ENCODE measurements around the gene TRIP11. TPM values are rescaled to one million over a fixed set of nuclear protein-coding genes. Genes with fewer than 3 reads are reported as not detected.

Gene TRIP11
- total and polyA plus RNA-seq, 2 of the 13 experiments (the other 11 are each of a cell fraction or from before 2014, with no cell fraction given): 10.9 to 32.8 TPM

GRCh38 chr14:91929700-91930099 lies 110.2 kb downstream of the TRIP11 start:
- Histone ChIP-seq H3K9me3 (ENCODE audit: low read length) (no peaks in the 10 kb centered on the region), H2AFZ (ENCODE audit: low read length) (no peak overlapping the region), H4K20me1 (ENCODE audit: insufficient read depth, low read length) (no peaks in the 10 kb centered on the region), H3K4me3 (replicated peaks in 1 of 3; ENCODE audit: insufficient read depth in 1 of 3, low read depth in 2 of 3, low read length in 3 of 3) (no peak overlapping the region), H3K9ac (ENCODE audit: insufficient read depth, low read depth, low read length) (no peak overlapping the region), H3K36me3 (replicated peaks in 1 of 2; ENCODE audit: control insufficient read depth in 1 of 2, insufficient read depth in 2 of 2, low read length in 2 of 2) (no peaks in the 10 kb centered on the region), H3K27ac (ENCODE audit: extremely low read length, insufficient read depth, low read length) (no peak overlapping the region), H3K4me2 (ENCODE audit: low read depth, low read length) (no peak overlapping the region), H3K27me3 (ENCODE audit: control insufficient read depth in 1 of 2, insufficient read depth in 2 of 2, low read length in 2 of 2) (no peaks in the 10 kb centered on the region), H3K79me2 (ENCODE audit: insufficient read depth, low read length) (no peaks in the 10 kb centered on the region), H3K4me1 (ENCODE audit: insufficient read depth, low read length) (no peaks in the 10 kb centered on the region)
- DNase-seq (ENCODE audit: low spot score) (no peak), FAIRE-seq (no peak), ATAC-seq (no peak)
- TF ChIP-seq HNF1B (CRISPR knock-in tag; IDR thresholded peaks at IDR 0.05): no peak
- TF ChIP-seq ZNF343 (CRISPR knock-in tag; IDR thresholded peaks at IDR 0.05): no peak
- no peak for TF ChIP-seq ETV6 (CRISPR knock-in tag; conservative IDR thresholded peaks at IDR 0.05)
- no TSS peak for BruUV-seq (replicated peaks)
- in situ Hi-C loops (cut with HindIII; ENCODE audit: extremely low pct_ligation_motif_present, low pct_unique_long_range_greater_than_20kb) (no loop called here), intact Hi-C loops (cut with micrococcal nuclease; ENCODE audit: unreplicated experiment) (no loop called here)
- CTCF ChIA-PET (ENCODE audit: low intra/inter-chr PET ratio, low total read pairs): no interaction called here
- WGBS (ENCODE audit: low lambda C conversion rate): 68% methylated on average over 3 of the region's 3 CpGs
- POLR2A ChIA-PET: no interaction called here

GRCh38 chr14:91927800-91928199 lies 112.1 kb downstream of the TRIP11 start:
- Histone ChIP-seq H3K79me2 (ENCODE audit: insufficient read depth, low read length) (no peaks in the 10 kb centered on the region), H3K4me3 (replicated peaks in 1 of 3; ENCODE audit: insufficient read depth in 1 of 3, low read depth in 2 of 3, low read length in 3 of 3) (no peak overlapping the region), H3K9me3 (ENCODE audit: low read length) (no peaks in the 10 kb centered on the region), H2AFZ (ENCODE audit: low read length) (no peak overlapping the region), H3K4me1 (ENCODE audit: insufficient read depth, low read length) (no peaks in the 10 kb centered on the region), H4K20me1 (ENCODE audit: insufficient read depth, low read length) (no peaks in the 10 kb centered on the region), H3K9ac (ENCODE audit: insufficient read depth, low read depth, low read length) (no peak overlapping the region), H3K36me3 (replicated peaks in 1 of 2; ENCODE audit: control insufficient read depth in 1 of 2, insufficient read depth in 2 of 2, low read length in 2 of 2) (no peaks in the 10 kb centered on the region), H3K27me3 (ENCODE audit: control insufficient read depth in 1 of 2, insufficient read depth in 2 of 2, low read length in 2 of 2) (no peaks in the 10 kb centered on the region), H3K4me2 (ENCODE audit: low read depth, low read length) (no peak overlapping the region), H3K27ac (ENCODE audit: extremely low read length, insufficient read depth, low read length) (no peak overlapping the region)
- TF ChIP-seq NAIF1 (CRISPR knock-in tag; IDR thresholded peaks at IDR 0.05; ENCODE audit: borderline replicate concordance) (no peak), AHDC1 (CRISPR knock-in tag; IDR thresholded peaks at IDR 0.05; ENCODE audit: borderline replicate concordance) (no peak), SAFB2 (CRISPR knock-in tag; IDR thresholded peaks at IDR 0.05; ENCODE audit: borderline replicate concordance, low read depth) (no peak), ZNF292 (CRISPR knock-in tag; IDR thresholded peaks at IDR 0.05; ENCODE audit: borderline replicate concordance, low read depth) (no peak)
- TF ChIP-seq, protein P1, sequence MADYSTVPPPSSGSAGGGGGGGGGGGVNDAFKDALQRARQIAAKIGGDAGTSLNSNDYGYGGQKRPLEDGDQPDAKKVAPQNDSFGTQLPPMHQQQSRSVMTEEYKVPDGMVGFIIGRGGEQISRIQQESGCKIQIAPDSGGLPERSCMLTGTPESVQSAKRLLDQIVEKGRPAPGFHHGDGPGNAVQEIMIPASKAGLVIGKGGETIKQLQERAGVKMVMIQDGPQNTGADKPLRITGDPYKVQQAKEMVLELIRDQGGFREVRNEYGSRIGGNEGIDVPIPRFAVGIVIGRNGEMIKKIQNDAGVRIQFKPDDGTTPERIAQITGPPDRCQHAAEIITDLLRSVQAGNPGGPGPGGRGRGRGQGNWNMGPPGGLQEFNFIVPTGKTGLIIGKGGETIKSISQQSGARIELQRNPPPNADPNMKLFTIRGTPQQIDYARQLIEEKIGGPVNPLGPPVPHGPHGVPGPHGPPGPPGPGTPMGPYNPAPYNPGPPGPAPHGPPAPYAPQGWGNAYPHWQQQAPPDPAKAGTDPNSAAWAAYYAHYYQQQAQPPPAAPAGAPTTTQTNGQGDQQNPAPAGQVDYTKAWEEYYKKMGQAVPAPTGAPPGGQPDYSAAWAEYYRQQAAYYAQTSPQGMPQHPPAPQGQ (CRISPR knock-in tag; IDR thresholded peaks at IDR 0.05; ENCODE audit: borderline replicate concordance): no peak
- CTCF ChIA-PET (ENCODE audit: low intra/inter-chr PET ratio, low total read pairs): no interaction called here
- FAIRE-seq (no peak), ATAC-seq (no peak), DNase-seq (ENCODE audit: low spot score) (no peak)
- WGBS (ENCODE audit: low lambda C conversion rate): 79% methylated on average over 5 of the region's 5 CpGs
- in situ Hi-C loops (cut with HindIII; ENCODE audit: extremely low pct_ligation_motif_present, low pct_unique_long_range_greater_than_20kb): no loop called here
- intact Hi-C loops (cut with micrococcal nuclease; ENCODE audit: unreplicated experiment): no loop called here
- POLR2A ChIA-PET: no interaction called here
- BruUV-seq (replicated peaks): no TSS peak

All from HepG2 (cell line).